ENCODE results near the gene MYT1.
A peak's percentile ranks its signal among the peaks of the same experiment; 100 is the strongest.

Gene MYT1

DNA sequence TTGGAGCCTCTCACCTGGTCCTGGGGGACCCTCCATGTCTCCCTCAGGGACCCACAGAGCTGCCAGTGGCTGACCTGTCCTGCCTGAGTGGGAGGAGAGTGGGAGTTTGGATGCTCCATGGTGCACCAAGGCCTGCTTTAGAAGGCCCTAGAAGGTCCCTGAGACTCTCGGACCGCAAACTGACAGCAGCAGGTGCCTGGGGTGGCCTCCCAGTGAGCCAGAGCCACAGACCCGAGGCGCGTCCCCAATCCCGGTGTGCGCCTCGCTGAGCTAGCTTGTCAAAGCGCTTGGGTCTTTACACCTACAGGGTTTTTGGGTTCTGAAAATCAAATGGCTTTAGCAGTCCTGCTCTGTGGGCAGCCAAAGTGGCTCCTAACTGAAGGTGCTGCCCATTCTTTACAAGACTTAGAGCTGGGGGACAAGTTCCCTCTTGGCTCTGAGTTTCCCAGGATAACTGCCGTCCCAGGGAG, 4.9 kb downstream of the MYT1 start:
- peaks cover 4% of the 10 kb centered on the region for H3K4me1 ChIP-seq
- TF ChIP-seq, protein P1, sequence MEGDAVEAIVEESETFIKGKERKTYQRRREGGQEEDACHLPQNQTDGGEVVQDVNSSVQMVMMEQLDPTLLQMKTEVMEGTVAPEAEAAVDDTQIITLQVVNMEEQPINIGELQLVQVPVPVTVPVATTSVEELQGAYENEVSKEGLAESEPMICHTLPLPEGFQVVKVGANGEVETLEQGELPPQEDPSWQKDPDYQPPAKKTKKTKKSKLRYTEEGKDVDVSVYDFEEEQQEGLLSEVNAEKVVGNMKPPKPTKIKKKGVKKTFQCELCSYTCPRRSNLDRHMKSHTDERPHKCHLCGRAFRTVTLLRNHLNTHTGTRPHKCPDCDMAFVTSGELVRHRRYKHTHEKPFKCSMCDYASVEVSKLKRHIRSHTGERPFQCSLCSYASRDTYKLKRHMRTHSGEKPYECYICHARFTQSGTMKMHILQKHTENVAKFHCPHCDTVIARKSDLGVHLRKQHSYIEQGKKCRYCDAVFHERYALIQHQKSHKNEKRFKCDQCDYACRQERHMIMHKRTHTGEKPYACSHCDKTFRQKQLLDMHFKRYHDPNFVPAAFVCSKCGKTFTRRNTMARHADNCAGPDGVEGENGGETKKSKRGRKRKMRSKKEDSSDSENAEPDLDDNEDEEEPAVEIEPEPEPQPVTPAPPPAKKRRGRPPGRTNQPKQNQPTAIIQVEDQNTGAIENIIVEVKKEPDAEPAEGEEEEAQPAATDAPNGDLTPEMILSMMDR (IDR thresholded peaks at IDR 0.05), result no peak

DNA sequence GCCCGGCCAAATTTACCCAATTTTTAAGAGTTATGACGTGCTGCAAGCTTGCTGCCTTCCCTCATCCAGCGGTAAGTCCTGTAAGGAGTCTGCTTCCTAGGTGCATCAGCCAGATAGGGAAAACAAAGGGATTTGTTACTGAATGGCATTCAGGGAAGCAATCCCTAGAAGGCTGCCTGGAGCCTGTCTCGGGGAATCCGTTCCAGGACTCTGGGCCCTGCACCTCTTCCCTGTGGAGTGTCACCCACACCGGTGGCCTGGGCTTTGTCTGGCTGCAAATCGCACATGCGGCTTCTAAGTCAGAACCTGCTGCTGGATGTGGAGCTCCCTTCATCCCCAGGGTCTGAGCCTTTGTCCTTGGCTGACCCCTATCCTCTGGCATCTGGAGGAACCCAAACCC, 7.0 kb downstream of the MYT1 start:
- TF ChIP-seq, protein P1 (IDR thresholded peaks at IDR 0.05), result no peak

More for the DNA sequence above, 4.9 kb downstream of the MYT1 start:
- Histone ChIP-seq H3K4me3 (ENCODE audit: low read depth, low read length) (no peak overlapping the region), H3K4me2 (ENCODE audit: low read length) (no peak overlapping the region), H3K79me2 (no peaks in the 10 kb centered on the region), H2AFZ (no peak overlapping the region), H3K36me3 (ENCODE audit: control insufficient read depth, insufficient read depth, low read length) (no peaks in the 10 kb centered on the region), H3K9ac (no peak overlapping the region), H3K27me3 (ENCODE audit: control insufficient read depth, insufficient read depth, low read length) (no peaks in the 10 kb centered on the region), H3K27ac (no peak overlapping the region), H3K9me3 (ENCODE audit: control insufficient read depth, low read length) (no peaks in the 10 kb centered on the region)

DNA sequence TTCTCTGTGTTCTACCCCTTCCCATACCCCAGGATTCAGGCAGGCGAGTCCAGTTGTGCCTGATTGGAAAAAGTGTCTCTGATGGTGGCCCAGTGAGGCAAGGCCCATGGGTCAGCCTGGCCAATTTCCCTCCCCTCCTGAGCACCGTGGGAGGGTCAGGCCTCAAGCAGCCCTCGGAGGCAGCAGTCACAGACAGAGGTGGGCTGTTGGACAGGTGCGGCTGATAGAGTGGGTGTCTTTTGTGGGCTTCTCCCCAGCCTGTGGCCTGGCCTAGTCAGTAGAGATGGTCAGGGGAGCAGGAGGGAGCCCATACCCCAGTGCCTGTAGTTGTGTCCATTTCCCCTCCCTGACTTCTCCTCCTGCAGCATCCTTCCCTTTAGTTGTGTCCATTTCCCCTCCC, 8.9 kb downstream of the MYT1 start:
- H2AFZ ChIP-seq, result no peak overlapping the region
- H3K27me3 ChIP-seq (ENCODE audit: control insufficient read depth, insufficient read depth, low read length), result no peaks in the 10 kb centered on the region
- no peak overlapping the region for H3K9ac ChIP-seq
- no peak overlapping the region for H3K4me2 ChIP-seq (ENCODE audit: low read length)
- peaks cover 11% of the 10 kb centered on the region for H3K4me1 ChIP-seq
- no peaks in the 10 kb centered on the region for H3K79me2 ChIP-seq
- TF ChIP-seq, protein P1 (IDR thresholded peaks at IDR 0.05), result no peak
- H3K4me3 ChIP-seq (ENCODE audit: low read depth, low read length), result no peak overlapping the region
- no peak overlapping the region for H3K27ac ChIP-seq
- H3K9me3 ChIP-seq (ENCODE audit: control insufficient read depth, low read length), result no peaks in the 10 kb centered on the region
- no peaks in the 10 kb centered on the region for H3K36me3 ChIP-seq (ENCODE audit: control insufficient read depth, insufficient read depth, low read length)

More for the DNA sequence above, 7.0 kb downstream of the MYT1 start:
- Histone ChIP-seq H3K4me2 (ENCODE audit: low read length) (no peak overlapping the region), H3K4me3 (ENCODE audit: low read depth, low read length) (no peak overlapping the region), H3K4me1 (peaks cover 4% of the 10 kb centered on the region), H2AFZ (no peak overlapping the region), H3K27me3 (ENCODE audit: control insufficient read depth, insufficient read depth, low read length) (no peaks in the 10 kb centered on the region), H3K9ac (no peak overlapping the region), H3K9me3 (ENCODE audit: control insufficient read depth, low read length) (no peaks in the 10 kb centered on the region), H3K36me3 (ENCODE audit: control insufficient read depth, insufficient read depth, low read length) (no peaks in the 10 kb centered on the region), H3K79me2 (no peaks in the 10 kb centered on the region), H3K27ac (no peak overlapping the region)

DNA sequence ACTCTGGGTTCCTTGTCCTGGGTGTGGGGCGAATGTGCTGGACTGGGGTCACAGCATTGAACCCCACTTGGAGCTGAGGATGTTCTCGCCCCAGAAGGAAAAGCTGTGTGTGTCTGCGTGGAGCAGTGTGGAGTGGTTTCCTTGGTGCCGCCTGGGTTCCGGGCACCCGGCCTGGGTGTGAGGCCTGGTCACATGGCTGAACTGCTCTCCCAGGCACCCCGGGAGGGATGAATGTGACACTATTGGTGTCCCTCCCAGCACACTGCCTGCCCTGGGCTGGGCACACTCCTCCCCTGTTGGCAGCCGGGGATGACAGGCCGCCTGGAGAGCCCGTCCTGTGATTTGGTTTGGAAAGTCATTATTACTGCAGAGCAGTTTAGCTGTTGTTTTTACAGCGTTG, 12.3 kb downstream of the MYT1 start:
- TF ChIP-seq, protein P1 (IDR thresholded peaks at IDR 0.05), result no peak
- Histone ChIP-seq H3K4me1 (peaks cover 11% of the 10 kb centered on the region), H2AFZ (peak overlapping the region; percentile 25), H3K27me3 (ENCODE audit: control insufficient read depth, insufficient read depth, low read length) (no peaks in the 10 kb centered on the region), H3K4me2 (ENCODE audit: low read length) (no peak overlapping the region), H3K9ac (no peak overlapping the region), H3K79me2 (peaks cover 10% of the 10 kb centered on the region), H3K27ac (peak overlapping the region; percentile 55), H3K36me3 (ENCODE audit: control insufficient read depth, insufficient read depth, low read length) (no peaks in the 10 kb centered on the region), H3K4me3 (ENCODE audit: low read depth, low read length) (no peak overlapping the region), H3K9me3 (ENCODE audit: control insufficient read depth, low read length) (no peaks in the 10 kb centered on the region)

DNA sequence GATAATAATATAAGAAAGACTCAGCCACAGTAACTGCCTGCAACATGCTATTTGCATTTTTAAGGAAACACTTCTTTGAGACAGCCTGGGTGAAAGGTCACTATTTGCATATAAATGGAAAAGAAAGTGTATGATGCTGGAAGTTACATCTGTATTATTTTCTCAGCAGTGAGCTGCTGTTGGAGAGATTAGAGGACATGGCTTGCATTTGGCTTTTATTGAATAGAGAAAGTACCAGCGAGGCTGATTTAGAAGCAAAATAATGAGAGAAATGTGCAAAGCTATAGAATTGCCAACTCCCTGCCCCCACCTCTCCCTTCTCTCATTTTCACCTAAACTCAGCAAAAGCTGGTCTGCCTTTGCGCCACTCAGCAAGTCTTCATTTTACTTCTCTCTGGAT, 12.7 kb downstream of the MYT1 start:
- H2AFZ ChIP-seq, result peak overlapping the region; percentile 57
- peak overlapping the region; percentile 59 for H3K27ac ChIP-seq
- peaks cover 11% of the 10 kb centered on the region for H3K4me1 ChIP-seq
- TF ChIP-seq, protein P1 (IDR thresholded peaks at IDR 0.05), result no peak
- H3K4me3 ChIP-seq (ENCODE audit: low read depth, low read length), result no peak overlapping the region
- H3K36me3 ChIP-seq (ENCODE audit: control insufficient read depth, insufficient read depth, low read length), result no peaks in the 10 kb centered on the region
- peaks cover 10% of the 10 kb centered on the region for H3K79me2 ChIP-seq
- H3K9ac ChIP-seq, result no peak overlapping the region
- no peaks in the 10 kb centered on the region for H3K27me3 ChIP-seq (ENCODE audit: control insufficient read depth, insufficient read depth, low read length)
- H3K4me2 ChIP-seq (ENCODE audit: low read length), result no peak overlapping the region
- no peaks in the 10 kb centered on the region for H3K9me3 ChIP-seq (ENCODE audit: control insufficient read depth, low read length)
